Fibroblast of lung (primary cell): ENCODE results near the gene MNAT1.

ENCODE experiments used
- EZH2 ChIP-seq: IDR thresholded peaks from 2 replicates; pipeline ENCODE4 v1.5.1; 2012; ENCODE audit warnings: low read length, control low read depth, mild to moderate bottlenecking; ENCODE audit errors: missing control alignments
- TF ChIP-seq, protein P1 (sequence below), 2 donors: IDR thresholded peaks in 1 of 2; conservative IDR thresholded peaks in 1 of 2; 1 replicate in 1 of 2; 2 replicates in 1 of 2; pipeline ENCODE4 v1.5.1; 2011 to 2012; ENCODE audit warnings: low read length in 2 of 2, control low read depth in 1 of 2, inconsistent platforms in 1 of 2, low read depth in 1 of 2, mild to moderate bottlenecking in 1 of 2

DNA sequence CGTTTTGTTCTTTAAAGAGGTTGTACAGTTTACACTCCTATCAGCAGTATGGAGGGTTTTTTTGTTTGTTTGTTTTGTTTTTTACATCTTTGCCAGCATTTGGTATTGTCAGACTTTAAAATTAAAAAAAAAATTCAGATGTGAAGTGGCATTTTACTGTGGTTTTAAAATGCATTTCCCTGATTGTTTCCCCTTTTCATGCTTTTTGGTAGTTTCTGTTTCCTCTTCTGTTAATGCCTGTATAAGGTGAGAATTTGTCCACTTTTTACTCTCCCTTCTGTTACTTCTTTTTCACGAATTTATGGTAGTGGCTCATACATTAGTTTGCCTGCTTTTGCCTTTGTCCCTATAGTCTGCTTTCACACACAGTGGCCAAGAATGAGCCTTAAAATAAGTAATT lies 36.6 kb downstream of the MNAT1 start:
- TF ChIP-seq, protein P1, sequence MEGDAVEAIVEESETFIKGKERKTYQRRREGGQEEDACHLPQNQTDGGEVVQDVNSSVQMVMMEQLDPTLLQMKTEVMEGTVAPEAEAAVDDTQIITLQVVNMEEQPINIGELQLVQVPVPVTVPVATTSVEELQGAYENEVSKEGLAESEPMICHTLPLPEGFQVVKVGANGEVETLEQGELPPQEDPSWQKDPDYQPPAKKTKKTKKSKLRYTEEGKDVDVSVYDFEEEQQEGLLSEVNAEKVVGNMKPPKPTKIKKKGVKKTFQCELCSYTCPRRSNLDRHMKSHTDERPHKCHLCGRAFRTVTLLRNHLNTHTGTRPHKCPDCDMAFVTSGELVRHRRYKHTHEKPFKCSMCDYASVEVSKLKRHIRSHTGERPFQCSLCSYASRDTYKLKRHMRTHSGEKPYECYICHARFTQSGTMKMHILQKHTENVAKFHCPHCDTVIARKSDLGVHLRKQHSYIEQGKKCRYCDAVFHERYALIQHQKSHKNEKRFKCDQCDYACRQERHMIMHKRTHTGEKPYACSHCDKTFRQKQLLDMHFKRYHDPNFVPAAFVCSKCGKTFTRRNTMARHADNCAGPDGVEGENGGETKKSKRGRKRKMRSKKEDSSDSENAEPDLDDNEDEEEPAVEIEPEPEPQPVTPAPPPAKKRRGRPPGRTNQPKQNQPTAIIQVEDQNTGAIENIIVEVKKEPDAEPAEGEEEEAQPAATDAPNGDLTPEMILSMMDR (conservative IDR thresholded peaks at IDR 0.05 in 1 of 2, IDR thresholded peaks at IDR 0.05 in 1 of 2; ENCODE audit: low read depth in 1 of 2, low read length in 2 of 2) = no peak
- TF ChIP-seq EZH2 = no peak
